Heart right ventricle (tissue), 16 donors: Measurements from ENCODE around the gene GPR12. TPM values are rescaled to one million over a fixed set of nuclear protein-coding genes. Genes with fewer than 3 reads are reported as not detected.

Experiments
- ATAC-seq, 8 donors: fragments of 200-7000 bp; cut with Tn5 transposase; one replicate each; pipeline ENCODE4 v1.9.1; 2020; ENCODE audit warnings: mild to moderate bottlenecking in 8 of 8, moderate library complexity in 8 of 8, moderate number of reproducible peaks in 1 of 8
- DNase-seq, 2 donors: peaks; one replicate each; pipeline ENCODE4 v3.0.0-alpha.2; 2020
- H3K27ac ChIP-seq, 10 donors: fragments of 200-600 bp; sonication (generic) in 2 of 10; one replicate each; pipeline versions ENCODE4 v1.5.0 to v1.8.0; 2020 to 2022; ENCODE audit warnings: mild to moderate bottlenecking in 3 of 10
- H3K27me3 ChIP-seq, 7 donors: fragments of 200-600 bp; one replicate each; pipeline ENCODE4 v1.8.0; 2021 to 2022; ENCODE audit warnings: mild to moderate bottlenecking in 2 of 7
- H3K36me3 ChIP-seq, 9 donors: fragments of 200-600 bp; sonication (generic) in 1 of 9; one replicate each; pipeline versions ENCODE4 v1.5.0 to v1.8.0; 2020 to 2022; ENCODE audit warnings: mild to moderate bottlenecking in 2 of 9
- H3K4me1 ChIP-seq, 9 donors: fragments of 200-600 bp; sonication (generic) in 1 of 9; one replicate each; pipeline versions ENCODE4 v1.5.0 to v1.8.0; 2020 to 2022; ENCODE audit warnings: mild to moderate bottlenecking in 4 of 9
- H3K4me3 ChIP-seq, 10 donors: fragments of 200-600 bp; sonication (generic) in 2 of 10; one replicate each; pipeline versions ENCODE4 v1.5.0 to v1.8.0; 2020 to 2022; ENCODE audit warnings: mild to moderate bottlenecking in 7 of 10, moderate library complexity in 2 of 10
- H3K9me3 ChIP-seq, 11 donors: fragments of 200-600 bp in 10 of 11; sonication (generic) in 2 of 11; one replicate each; pipeline versions ENCODE4 v1.5.0 to v1.8.0; 2013 to 2022; ENCODE audit warnings: mild to moderate bottlenecking in 2 of 11, control low read depth in 1 of 11, moderate library complexity in 1 of 11
- CTCF ChIP-seq, 9 donors: fragments of 200-600 bp; sonication (generic) in 2 of 9; IDR thresholded peaks; one replicate each; pipeline versions ENCODE4 v1.5.0 to v1.8.0; 2021 to 2022; ENCODE audit warnings: antibody characterized with exemption in 9 of 9, mild to moderate bottlenecking in 5 of 9, moderate library complexity in 1 of 9
- WGBS, 2 donors: extraction: QIAGEN DNeasy Blood & Tissue Kit; methylation state at CpG; one replicate each; pipeline ENCODE4 v1.1.7; 2013; ENCODE audit warnings: inconsistent platforms in 1 of 2; 5-methylcytosine and 5-hydroxymethylcytosine counted together
- intact Hi-C, 10 donors: fragments of 100-400 bp; cut with DNase I; formaldehyde crosslinking; loops; one replicate each; pipeline versions ENCODE4 v1.11.1 to v1.14.2; 2022
- polyA plus RNA-seq, 2 donors: library from polyadenylated mRNA; stranded (reverse); fragments of 200-250 nt; gene quantifications; one replicate each; pipeline ENCODE4 v1.2.3, GENCODE V29; 2013
- total RNA-seq, 10 donors: library from RNA; stranded (reverse); fragmentation: NEBNext Ultra II Directional in 3 of 10; extraction: Animal tissue kit (Norgen Biotek cat#: 25700) in 3 of 10; gene quantifications; one replicate each; pipeline versions ENCODE4 v1.2.1 to v1.2.4, GENCODE V29; 2021 to 2023
- donor health status: Arrhythmogenic right ventricular cardiomyopathy.
- donor health status: ischemic (EF 13 %, LVEDD 7.1; RV severe dilation, severe dysfunction).
- donor health status: healthy with polysubstance abuse.
- donor health status: DM: no; HTN: yes; CAD: no.
- donor health status: DM: no; HTN: no; CAD: no.
- donor health status: ischemic (EF 25% LVEDD 6.9; RV normal size, moderate dysfunction).
- donor health status: ischemic (EF 25% LVEDD 5.7; RV mildly dilated, moderate dysfunction).
- donor health status: healthy.
- donor health status: DM: yes; HTN: yes; CAD: no.
- donor health status: Ischemic cardiomyopathy.
- donor health status: ischemic (EF 35%, LVEDD 5.7; RV mildly dilated, moderate dysfunction).
- donor health status: nonischemic (EF 11% LVEDD 7.7; RV severe dilation, severe dysfunction).
- donor health status: DM: yes; HTN: yes; CAD: no.
- donor health status: PGD.
- donor health status: ischemic (EF 29% LVEDD 5.4; RV normal size, mild dysfunction).
- donor health status: nonischemic (EF 23%, LVEDD 6.1; RV moderate dilation, normal function).

Gene GPR12
- total and polyA plus RNA-seq, 12 donors = 0.04 to 0.22 (median 0.09) TPM; not detected in 4

GRCh38 chr13:26762745-26763345 is 2.3 kb upstream of the GPR12 start:
- intact Hi-C loops = no loop called here
- Histone ChIP-seq H3K27me3 (peaks cover 7 to 99% (median 70%) of the 10 kb centered on the region in 7 donors), H3K4me3 (no peak overlapping the region), H3K27ac (no peak overlapping the region), H3K36me3 (no peaks in the 10 kb centered on the region), H3K4me1 (peaks cover 0 to 13% (median 8%) of the 10 kb centered on the region in 9 donors), H3K9me3 (peaks cover 0 to 2% (median 0%) of the 10 kb centered on the region in 11 donors)
- DNase-seq (no peak), ATAC-seq (peak in 2 of 8 donors; percentile 50 to 51)
- TF ChIP-seq CTCF (IDR thresholded peaks at IDR 0.05) = no peak
- 62 to 68% methylated on average over 4 of the region's 4 CpGs for WGBS, 2 donors

DNA sequence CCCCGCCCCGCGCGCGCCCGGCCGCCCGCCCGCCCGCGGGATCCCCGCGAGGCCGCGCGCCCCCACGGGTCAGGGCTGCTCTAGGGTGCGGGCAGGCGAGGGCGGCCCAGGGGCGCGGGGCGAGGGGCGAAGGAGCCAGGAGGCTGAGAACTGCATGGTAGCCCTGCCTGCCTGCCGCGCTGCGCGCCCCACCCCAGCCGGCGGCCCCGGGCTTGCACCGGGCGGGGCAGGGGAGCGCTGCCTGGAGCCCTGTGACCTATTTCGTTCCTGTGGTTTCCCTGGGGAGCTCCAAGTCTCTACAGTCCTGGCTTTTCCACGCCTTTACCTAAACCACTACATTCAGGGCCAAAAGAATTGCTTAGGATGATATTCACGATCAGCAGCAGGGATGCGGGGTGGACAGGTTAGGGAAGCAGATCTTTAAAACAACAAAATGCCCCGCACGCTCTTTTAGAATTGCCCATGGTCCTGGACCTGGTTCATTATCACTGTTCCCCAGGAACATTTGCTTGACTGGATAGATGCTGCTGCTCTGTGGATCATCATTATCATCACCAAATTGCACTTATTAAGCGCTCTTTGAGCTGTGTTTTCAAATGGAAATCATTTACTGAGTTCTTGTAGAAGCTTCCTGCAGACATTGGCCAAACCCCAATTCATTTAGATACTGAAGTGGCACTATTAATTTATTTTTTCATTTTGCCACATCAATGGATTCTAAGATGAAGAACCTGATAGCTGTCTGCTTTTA is 421 bp upstream of the GPR12 start:
- ATAC-seq = peak in 3 of 8 donors; percentile 34 to 41 (median 39)
- WGBS, 2 donors = 7 to 25% methylated on average over 10 to 40 of the region's 41 CpGs

GRCh38 chr13:26759249-26759906 is 1.2 kb downstream of the GPR12 start:
- ATAC-seq (no peak), DNase-seq (no peak)
- Histone ChIP-seq H3K9me3 (no peaks in the 10 kb centered on the region), H3K27me3 (peaks cover 7 to 87% (median 65%) of the 10 kb centered on the region in 7 donors), H3K36me3 (no peaks in the 10 kb centered on the region), H3K4me3 (peak overlapping the region in 8 of 10 donors; percentile 31 to 55 (median 44)), H3K27ac (no peak overlapping the region), H3K4me1 (peaks cover 0 to 13% (median 8%) of the 10 kb centered on the region in 9 donors)
- intact Hi-C loops = no loop called here
- no peak for TF ChIP-seq CTCF (IDR thresholded peaks at IDR 0.05)
- 64 to 65% methylated on average over 27 of the region's 27 CpGs for WGBS, 2 donors

More for the DNA sequence above, 421 bp upstream of the GPR12 start:
- TF ChIP-seq CTCF (IDR thresholded peaks at IDR 0.05) = no peak
- Histone ChIP-seq H3K27me3 (peaks cover 7 to 99% (median 80%) of the 10 kb centered on the region in 7 donors), H3K4me3 (peak overlapping the region in 9 of 10 donors; percentile 15 to 49 (median 31)), H3K4me1 (peaks cover 0 to 13% (median 8%) of the 10 kb centered on the region in 9 donors), H3K27ac (no peak overlapping the region), H3K36me3 (no peaks in the 10 kb centered on the region), H3K9me3 (peaks cover 0 to 2% (median 0%) of the 10 kb centered on the region in 11 donors)
- no peak for DNase-seq
- intact Hi-C loops = no loop called here

DNA sequence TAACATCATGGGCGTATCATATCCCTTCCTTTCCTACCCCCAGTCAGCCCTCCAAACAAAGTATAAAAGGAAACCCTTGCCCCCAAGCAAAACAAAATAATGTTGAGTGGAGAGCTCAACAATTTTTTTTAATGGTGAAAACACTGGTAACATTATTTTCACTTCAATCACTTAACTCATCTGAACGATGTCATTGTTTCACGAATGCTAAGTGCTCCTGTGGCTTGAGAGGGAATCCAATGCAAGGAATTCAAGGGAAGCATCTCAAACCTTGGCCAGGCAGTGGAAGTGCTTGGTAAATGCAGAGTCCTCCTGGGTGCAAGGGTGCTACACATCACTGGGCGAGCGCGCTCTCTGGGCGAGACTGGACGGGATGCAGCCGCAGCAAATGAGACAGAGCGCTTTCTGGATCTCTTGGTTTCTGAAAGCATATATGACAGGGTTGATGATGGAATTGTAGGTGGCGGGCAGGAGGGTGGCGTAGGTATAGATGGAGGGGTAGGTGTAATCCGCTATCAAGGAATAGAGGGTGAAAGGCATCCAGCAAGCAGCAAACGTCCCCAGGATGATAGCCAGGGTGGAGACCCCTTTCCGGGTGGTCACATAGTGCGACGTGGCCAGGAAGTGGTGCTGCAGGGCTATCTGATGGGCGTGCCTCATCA is 2.0 kb downstream of the GPR12 start:
- Histone ChIP-seq H3K27ac (no peak overlapping the region), H3K4me3 (no peak overlapping the region), H3K9me3 (no peaks in the 10 kb centered on the region), H3K4me1 (peaks cover 0 to 13% (median 8%) of the 10 kb centered on the region in 9 donors), H3K36me3 (no peaks in the 10 kb centered on the region), H3K27me3 (peaks cover 7 to 80% (median 58%) of the 10 kb centered on the region in 7 donors)
- WGBS, 2 donors = 77 to 80% methylated on average over 18 of the region's 18 CpGs
- no peak for TF ChIP-seq CTCF (IDR thresholded peaks at IDR 0.05)
- intact Hi-C loops = no loop called here
- DNase-seq (no peak), ATAC-seq (no peak)
